GM18909 (cell line): ENCODE data around the gene EPHB1.

Experiments
- ATAC-seq: cut with Tn5 transposase; IDR thresholded peaks from one replicate; pipeline ENCODE4 v1.9.1; 2021; ENCODE audit warnings: mild to moderate bottlenecking; ENCODE audit not compliant: unreplicated experiment, poor library complexity

EPHB1 gene

DNA sequence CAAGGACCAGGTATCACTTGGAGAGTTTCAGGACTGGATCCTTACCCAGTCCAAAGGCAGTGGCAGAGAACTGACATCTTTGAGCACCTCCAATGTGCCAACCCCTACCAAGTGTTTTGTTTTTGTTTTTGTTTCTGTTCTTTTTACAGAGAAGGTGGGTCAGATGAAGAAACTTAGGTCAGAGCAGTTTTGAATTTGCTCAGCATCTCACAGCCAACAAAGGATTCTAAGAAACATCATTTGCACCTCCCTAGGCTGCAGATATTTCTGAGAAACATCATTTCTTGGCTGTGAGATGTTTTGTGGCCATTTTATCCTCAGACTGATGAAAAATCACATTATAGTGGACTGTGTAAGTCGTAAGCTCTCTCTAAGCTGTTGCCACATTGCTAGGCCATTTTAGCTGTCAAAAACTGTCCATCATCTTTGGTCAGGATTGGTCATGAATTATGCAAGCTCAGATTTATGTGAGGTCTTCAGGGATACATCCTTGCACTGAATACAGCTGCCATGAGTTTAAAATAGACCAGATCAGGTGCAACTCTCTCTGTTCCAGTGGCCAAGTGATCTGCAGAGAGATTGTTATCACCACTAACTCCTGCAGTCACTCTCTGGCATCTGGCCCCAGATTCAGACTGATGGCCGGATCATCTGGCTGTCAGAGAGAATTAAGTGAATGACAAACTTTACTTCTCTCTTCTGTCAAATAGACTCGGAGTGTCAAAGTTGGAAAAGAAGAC lies 341.5 kb downstream of the EPHB1 start:
- no peak for ATAC-seq

DNA sequence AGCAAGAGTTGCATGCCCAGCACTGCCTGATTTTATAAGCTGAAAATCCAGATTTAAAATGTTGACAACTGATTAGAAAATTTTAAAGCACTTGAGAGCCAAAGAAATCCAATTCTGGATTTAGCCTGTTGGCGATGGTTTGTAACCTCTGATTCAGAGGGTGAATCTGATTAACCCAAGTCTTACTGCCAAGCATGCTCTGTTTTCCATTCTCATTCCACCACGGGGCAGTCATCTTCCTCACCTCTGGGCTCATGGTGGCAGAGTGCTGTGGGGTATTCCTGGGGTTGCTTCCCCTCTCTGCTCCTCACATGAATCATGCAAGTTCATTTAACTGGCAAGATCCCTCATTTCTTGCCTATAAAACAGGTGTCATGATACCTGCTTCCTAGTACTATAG lies 342.2 kb downstream of the EPHB1 start:
- no peak for ATAC-seq

DNA sequence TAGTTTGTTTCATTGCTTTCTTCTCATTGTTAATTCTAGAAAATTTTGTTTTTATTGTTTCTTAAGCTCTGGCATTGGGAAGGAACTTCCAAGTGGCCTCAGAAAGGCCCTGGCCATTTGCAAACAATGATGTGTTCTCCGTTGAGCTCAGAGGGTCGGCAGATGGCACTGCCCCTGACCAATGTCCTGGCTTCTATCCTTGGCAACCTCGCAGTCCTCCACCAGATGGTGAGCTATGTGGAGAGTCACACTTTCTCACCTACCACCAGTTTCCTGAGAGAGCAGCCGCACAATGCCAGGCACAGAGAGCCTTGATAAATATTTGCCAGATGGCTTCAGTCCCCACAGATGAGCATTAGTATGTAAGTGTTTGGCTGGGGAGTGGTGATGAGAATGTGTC lies 343.7 kb downstream of the EPHB1 start:
- no peak for ATAC-seq

DNA sequence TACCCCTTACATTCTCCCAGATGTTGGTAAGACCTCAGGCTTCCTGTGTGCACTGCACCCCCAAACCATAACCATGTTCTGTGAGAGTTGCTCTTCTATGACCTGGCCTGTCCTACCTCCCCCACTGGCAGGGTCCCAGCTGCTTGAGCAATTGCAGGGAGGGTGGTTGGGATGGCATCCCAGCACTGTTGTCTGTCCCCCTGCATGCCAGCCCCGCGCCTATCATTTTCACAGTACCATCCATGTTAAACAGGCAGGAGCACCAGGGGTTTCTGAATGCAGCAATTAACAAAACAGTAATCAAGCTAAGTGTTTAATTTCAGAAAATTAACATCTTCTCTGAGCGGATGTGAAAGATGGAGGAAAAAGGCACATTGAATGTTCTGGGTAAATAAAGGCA lies 345.5 kb downstream of the EPHB1 start:
- ATAC-seq: no peak

DNA sequence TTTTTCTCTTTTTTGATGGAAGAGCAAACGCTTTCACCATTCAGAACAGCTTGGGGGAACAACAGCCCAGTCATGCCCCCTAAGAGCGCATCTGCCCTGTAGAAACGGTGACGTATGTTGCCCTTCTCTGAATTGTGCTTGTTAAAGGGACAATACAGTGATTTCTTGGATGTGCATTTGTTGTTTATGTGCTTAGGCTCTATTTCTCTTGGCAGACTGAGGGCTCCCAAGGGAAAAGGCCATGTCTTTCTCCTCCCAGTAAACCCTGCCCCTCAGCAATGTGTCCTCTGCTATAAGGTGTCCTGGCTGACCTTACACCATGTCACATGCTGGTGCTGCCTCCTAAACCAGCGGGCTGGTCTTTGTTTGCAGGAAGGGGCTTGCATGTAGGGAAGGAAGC lies 346.1 kb downstream of the EPHB1 start:
- no peak for ATAC-seq

DNA sequence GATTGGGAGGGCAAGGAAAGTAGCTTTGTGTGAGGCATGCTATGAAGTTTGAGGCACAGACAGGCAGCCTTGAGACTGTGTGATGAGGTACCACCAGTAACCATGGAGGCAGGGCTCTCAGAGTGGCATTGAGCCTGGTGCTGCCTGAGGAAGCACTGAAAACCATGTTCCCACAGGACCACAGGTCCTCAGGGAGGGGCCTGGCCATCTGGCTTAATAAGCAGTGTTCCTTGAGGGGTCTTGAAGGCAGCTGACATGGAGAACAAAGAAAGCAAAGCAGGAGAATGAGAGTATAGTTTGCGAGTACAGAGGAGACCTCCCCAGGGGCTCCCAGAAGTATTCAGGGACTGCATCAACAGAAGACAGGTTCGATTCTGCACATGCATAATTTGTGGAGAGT lies 346.6 kb downstream of the EPHB1 start:
- ATAC-seq: no peak

DNA sequence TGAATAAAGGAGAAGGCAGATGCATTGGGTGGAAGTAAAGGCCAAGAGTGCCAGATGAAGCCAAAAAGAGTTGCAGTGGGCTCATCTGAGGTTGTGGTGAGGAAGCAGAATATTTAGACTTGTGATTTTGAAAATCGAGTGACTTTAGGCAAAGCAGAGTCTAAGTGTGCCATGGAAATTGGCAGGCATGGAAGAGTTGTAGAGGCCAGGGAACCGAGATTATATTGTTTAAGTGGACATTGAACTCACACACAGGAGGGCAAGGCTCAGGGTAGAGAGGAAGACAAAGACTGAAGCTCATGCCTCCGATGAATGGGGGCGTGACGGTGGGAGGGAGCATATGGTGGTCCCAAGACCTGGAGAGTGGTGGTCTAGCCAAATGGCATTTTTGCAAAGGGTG lies 347.5 kb downstream of the EPHB1 start:
- no peak for ATAC-seq

DNA sequence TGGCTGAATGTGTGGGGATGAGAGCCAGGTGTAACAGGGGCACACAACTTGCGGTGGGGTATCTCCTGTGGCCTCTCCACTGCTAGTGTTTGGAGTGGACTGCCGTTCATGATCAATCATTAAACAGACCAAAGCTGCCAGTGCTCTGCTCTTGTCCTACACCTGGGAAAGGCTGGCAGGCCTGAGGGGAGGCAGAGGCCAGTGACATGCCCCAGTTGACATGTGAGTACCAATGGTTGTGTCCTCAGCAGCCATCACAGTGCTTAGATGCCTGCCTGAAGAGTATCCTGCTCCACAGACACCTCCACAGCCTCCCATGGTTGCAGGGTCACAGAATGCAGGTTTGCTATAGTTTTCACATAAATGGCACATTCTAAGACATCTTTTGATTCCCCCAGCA lies 348.4 kb downstream of the EPHB1 start:
- no peak for ATAC-seq

DNA sequence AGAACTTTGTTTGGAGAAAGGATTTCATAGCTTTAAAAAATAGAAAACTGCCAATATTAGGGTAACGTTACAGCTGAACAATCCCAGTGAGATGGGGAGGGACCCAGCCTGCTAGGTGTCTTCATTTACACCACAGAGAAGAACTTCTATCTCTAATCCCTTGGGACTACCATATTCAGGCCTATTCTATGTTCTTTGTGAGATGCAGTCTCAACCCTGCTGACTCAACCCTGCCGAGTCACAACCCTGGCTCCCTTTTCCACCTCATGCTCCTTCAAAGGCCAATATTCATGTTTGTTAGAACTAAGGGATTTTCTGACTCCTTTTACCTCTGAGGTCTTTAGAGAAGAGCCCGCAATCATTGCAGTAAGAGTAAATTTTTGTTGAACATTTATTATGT lies 350.5 kb downstream of the EPHB1 start:
- no peak for ATAC-seq

DNA sequence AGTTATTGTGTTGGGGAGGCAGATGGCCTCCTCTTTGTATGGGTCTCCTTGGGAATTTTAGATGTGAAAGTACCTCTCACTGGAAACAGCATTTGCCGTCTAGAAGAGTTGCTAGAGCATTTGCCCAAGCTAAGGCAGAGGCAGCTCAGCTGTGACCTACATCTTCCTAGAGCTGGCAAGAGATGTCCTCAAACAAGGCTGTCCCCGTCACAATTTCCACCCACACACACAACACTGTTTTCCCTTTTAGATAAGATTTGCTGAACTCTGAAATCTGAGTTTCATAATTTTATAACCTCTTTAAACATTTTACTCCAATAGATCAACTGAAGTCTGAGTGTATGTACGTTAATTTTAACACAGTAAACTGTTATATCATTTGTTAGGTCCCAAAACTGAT lies 352.6 kb downstream of the EPHB1 start:
- no peak for ATAC-seq

DNA sequence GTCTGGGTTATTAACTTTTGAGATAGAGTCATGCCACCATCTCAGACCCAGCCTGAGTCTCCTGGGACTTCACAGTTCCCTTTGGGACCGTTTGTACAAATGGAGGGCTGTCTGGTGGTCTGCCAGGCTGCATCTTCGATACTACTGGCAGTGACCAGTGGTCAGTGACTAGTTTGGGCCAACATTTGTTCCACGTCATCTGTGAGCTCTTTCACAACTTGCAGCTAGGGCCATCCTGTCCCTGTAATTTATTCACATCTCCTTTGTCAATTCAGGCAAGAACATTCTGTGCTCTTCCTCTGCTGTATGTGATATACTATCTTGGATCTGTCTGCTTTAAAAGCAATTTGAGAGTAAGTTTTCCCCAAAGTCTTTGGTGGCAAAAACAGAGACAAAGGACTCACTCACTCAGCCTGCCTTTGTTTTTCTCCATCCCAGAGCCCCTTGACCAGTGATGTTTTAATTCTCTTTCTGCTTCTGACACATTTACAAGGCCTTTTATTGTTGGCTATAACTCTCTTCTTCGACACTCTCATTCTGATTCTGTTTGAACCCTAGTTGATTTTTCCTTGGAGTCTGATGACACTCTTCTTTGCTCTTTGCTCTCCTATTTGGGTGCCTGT lies 353.4 kb downstream of the EPHB1 start:
- no peak for ATAC-seq

DNA sequence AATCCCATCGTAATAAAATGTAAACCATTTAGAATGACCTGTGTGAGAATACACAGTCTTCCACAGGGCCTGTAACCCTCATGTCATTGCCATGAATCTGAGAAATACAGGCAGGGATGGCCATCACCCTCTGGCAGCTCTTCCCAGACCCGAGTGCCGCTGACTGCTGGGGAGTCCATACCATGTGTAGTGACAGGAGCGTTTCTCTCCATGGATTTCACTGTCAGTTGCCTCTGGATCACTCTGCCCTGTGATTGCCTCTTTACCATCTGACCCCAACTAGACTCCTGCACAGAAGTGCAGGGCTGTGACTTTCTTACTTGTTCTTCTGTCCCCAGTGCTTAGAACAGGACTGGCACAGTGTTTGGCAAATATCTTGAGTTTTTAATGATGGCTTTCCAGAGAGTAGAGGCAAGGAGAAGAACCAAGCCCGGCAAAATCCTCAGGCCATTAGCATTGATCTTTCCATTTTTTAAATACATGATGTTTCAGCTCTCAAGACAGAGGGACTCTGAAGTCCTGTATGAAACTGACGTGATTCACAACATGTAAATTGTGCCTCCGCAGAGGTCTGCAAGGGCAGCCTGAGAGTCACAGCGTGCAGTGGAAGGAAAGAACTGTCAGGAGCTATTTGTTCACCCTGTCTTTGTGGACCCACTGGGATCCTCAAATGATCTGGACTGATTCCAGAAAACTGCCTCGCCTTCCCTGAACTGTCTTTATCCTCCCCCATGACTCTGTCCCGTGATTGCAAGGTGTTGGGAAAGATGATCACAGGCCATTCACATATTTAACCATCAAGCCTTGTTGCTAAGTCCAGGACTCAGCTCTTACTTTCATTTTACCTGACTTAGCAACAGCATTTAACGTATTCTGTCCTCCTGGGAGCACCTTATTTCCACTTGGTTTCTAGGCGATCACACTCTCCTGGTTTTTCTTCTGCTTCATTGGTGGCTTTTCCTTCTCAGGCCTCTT lies 354.9 kb downstream of the EPHB1 start:
- no peak for ATAC-seq

DNA sequence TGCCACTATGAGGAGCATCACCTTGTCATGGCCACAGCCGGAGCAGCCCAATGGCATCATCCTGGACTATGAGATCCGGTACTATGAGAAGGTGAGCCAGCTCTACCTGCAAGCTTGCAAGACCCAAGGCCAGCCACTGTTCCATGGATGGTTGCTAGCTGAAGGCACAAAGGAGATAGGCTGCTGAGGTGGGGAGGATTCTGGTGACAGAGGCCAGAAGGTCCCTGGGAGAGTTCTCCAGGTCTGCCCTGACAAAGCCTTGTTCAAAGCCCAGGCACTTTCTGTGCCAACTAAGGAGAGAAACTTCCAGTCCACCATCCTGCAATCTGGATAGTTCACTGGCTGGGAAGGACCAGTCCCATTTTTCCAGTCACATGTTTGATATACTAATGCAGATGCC lies 359.1 kb downstream of the EPHB1 start:
- ATAC-seq: no peak

DNA sequence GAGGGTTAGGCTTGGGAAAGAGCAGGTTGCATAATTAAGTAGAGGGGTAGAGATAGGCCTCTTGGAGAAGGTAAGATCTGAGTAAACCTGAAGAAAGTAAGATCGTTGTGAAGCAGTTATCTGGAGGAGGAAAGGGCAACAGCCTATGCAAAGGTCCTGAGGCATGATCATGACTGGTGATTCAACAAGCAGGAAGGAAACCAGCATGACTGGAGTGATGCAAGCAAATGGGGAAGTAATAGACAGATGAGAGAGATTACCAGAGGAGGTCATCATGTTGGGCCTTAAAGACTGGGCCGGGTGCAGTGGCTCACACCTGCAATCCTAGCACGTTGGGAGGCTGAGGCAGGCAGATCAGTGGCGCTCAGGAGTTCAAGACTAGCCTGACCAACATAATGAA lies 360.2 kb downstream of the EPHB1 start:
- ATAC-seq: no peak

DNA sequence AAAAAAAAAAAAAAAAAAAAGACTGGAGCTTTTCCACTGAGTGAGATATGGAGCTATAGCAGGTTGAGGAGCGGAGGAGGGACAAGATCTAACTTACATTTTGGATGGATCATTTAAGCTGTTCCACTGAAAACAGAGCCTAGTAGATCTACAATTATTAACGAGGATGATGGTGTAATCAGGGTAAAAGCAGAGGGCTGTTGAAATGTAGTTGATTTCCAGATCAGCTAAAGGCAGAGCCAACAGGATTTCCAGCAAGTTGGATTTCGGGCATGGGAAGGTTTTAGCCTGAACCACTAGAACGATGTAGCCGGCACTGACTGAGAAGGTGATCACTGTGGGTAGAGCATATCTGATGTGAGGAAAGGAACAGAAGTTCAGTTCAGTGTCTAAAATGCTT lies 360.7 kb downstream of the EPHB1 start:
- no peak for ATAC-seq

DNA sequence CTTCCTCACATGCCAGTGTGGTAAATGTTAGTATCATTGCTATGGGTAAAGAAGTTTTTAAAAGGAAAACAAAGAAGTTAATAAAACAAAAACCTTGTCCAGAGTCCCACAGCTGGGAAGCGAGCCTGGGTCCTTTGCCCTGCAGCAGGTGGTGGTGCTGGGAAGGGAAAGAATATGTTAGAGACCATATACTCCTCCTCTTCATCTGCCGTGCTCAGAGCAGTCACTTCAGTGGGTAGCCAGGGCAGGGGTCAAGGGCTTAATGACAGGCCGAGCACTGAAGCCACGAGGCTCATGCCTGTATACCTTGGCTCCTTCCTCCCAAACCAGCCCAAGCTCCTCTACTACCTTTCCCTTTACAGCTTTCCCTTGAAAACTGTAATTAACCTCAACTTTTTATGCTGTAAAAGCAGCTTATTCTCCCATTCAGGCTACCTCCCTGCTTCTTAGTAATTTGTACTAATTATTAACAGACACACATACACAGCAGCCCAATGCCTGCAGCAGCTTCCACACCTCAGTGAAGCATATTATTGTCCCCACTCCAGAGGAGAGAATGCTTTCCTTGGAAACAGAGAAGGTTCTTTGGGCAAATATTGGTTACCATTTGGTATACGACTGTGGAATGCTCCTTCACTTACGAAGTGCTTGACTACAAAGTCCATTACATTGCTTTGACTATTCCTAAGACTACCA lies 362.1 kb downstream of the EPHB1 start:
- ATAC-seq: no peak

DNA sequence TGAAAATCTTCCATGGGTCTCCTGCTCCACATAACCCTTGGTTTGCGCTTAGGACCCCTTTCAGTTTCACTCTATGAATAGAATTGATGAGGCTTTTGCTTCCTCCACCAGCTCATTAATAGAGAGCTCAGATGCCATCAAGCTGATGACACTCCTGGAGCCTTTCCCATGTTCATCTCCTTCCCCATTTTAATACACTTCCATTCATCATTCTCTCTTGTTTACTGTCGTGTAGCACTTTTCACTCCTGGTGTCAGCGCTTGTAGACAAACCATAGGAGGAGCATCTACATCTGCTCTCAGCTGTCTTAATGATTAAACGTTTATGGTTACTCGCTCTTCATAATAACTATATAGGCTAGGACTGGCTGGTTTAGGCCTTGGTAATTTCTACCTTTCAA lies 363.5 kb downstream of the EPHB1 start:
- ATAC-seq: no peak

DNA sequence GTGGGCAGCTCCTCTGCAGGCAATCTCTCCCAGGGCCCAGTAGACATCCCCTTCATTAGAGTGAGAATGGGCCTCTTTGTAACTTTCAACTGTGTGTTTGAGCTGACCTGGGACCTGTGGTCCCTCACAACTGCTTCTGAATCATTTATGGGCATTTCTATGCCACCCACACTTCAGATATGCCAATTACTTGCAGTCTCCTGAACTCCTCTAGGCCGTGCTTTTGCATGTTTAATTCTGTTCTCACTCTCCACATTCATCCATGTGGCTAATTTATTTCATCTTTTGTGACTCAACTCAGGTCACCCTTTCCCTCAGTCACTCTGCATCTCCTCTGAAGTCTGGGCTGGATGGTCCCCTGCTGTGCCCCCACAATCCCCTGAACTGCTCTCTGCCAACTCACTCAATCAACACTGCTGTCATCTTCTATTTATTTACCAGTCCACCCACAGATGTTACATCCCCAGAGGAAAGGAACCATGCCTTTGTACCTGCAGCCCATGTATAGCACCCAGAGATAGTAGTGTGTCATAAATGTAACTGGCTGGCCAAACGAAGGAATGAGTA lies 364.7 kb downstream of the EPHB1 start:
- ATAC-seq: no peak

DNA sequence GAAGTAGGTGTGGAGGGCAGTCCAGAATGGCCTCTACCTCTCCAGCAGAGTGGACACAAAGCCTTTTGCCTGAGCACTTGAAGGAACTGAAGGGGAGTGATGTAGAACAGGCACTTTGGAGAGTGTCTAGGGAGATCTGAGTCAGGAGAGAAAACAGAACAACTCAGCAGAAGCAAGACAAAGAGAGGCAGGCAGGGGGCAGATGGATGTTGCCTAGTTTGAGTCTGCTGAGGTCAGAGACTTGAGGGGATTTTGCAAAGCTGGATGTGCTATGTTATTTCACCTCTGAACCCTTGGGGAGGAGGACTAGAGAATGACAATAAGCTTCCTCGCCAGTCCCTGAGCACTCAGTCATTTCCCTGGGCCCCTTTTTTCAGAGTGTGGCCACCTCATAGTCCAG lies 366.4 kb downstream of the EPHB1 start:
- no peak for ATAC-seq

DNA sequence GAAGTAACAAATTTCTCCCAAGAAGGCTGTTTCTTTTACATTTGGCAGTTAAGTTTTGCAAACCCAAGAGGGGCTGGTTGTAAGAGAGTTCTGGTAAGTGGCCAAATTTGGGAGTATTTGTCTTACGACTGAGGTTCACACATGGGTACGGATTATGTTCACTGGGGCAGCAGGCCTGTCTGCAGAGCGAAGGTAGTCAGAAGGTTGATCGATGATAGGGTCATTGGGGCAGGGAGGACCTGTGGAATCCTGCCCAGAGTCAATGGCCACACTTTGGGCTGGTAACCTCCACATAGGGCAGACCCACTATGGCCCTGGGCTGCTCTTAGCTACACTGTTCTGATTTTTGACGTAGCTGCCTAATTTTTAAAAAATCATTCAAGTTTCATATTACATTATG lies 368.6 kb downstream of the EPHB1 start:
- no peak for ATAC-seq
